B cell (primary cell): Measurements from ENCODE around the gene KIF20B.

Experiments used
- EZH2 ChIP-seq: IDR thresholded peaks from 2 replicates; pipeline ENCODE4 v1.6.1; 2012; ENCODE audit warnings: borderline replicate concordance, low read depth, mild to moderate bottlenecking, moderate library complexity, low read length; ENCODE audit not compliant: insufficient read depth, poor library complexity, severe bottlenecking
- TF ChIP-seq, protein P1 (sequence below): fragments of 200-600 bp; IDR thresholded peaks from one replicate; pipeline ENCODE4 v1.8.0; 2022; ENCODE audit warnings: antibody characterized with exemption, mild to moderate bottlenecking

DNA sequence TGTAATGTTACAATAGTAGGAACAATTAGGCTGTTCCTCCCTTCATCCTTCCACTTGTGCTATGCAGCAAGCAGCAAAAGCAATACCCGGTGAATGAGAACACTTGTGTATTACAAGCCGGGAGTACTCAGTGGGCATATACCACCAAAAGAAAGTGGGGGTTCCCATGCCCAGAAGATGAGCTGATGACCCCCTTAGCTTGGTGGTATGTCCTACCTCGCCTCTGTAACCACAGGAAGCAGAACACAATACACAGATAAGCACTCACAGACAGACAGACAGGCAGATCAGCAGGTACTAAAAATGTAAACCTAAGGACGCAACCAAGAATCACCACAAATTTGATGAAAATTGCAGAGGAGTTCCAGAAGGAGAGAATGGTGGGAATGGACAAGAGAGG, 15.5 kb upstream of the KIF20B start:
- TF ChIP-seq, protein P1, sequence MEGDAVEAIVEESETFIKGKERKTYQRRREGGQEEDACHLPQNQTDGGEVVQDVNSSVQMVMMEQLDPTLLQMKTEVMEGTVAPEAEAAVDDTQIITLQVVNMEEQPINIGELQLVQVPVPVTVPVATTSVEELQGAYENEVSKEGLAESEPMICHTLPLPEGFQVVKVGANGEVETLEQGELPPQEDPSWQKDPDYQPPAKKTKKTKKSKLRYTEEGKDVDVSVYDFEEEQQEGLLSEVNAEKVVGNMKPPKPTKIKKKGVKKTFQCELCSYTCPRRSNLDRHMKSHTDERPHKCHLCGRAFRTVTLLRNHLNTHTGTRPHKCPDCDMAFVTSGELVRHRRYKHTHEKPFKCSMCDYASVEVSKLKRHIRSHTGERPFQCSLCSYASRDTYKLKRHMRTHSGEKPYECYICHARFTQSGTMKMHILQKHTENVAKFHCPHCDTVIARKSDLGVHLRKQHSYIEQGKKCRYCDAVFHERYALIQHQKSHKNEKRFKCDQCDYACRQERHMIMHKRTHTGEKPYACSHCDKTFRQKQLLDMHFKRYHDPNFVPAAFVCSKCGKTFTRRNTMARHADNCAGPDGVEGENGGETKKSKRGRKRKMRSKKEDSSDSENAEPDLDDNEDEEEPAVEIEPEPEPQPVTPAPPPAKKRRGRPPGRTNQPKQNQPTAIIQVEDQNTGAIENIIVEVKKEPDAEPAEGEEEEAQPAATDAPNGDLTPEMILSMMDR, result no peak
- no peak for TF ChIP-seq EZH2
